Liver (tissue), 3 donors: Measurements from ENCODE around the gene IL17REL.

Source experiments
- EGR1 ChIP-seq, 2 donors: IDR thresholded peaks; 2 replicates each; pipeline ENCODE4 v1.6.1; 2016 to 2018; ENCODE audit warnings: antibody characterized with exemption in 2 of 2, low read depth in 2 of 2
- RAD21 ChIP-seq, 2 donors: IDR thresholded peaks; 2 replicates each; pipeline ENCODE4 v1.6.1; 2016; ENCODE audit warnings: antibody characterized with exemption in 2 of 2, mild to moderate bottlenecking in 2 of 2
- RXRA ChIP-seq, 2 donors: IDR thresholded peaks; 2 replicates each; pipeline ENCODE4 v1.6.1; 2017 to 2018; ENCODE audit warnings: antibody characterized with exemption in 2 of 2, mild to moderate bottlenecking in 1 of 2
- TAF1 ChIP-seq: conservative IDR thresholded peaks from 2 replicates; pipeline ENCODE4 v1.6.1; 2016; ENCODE audit warnings: antibody characterized with exemption, mild to moderate bottlenecking
- TF ChIP-seq, protein P1 (sequence below): fragments of 150-350 bp; IDR thresholded peaks from 2 replicates; pipeline ENCODE4 v1.5.1; 2017; ENCODE audit warnings: improper control_type of control experiment, low read depth, low read length; ENCODE audit not compliant: missing input control
- donor health status: healthy.
- donor health status: healthy.

GRCh38 chr22:49957826-49958365 lies 54.7 kb downstream of the IL17REL start:
- TF ChIP-seq, protein P1, sequence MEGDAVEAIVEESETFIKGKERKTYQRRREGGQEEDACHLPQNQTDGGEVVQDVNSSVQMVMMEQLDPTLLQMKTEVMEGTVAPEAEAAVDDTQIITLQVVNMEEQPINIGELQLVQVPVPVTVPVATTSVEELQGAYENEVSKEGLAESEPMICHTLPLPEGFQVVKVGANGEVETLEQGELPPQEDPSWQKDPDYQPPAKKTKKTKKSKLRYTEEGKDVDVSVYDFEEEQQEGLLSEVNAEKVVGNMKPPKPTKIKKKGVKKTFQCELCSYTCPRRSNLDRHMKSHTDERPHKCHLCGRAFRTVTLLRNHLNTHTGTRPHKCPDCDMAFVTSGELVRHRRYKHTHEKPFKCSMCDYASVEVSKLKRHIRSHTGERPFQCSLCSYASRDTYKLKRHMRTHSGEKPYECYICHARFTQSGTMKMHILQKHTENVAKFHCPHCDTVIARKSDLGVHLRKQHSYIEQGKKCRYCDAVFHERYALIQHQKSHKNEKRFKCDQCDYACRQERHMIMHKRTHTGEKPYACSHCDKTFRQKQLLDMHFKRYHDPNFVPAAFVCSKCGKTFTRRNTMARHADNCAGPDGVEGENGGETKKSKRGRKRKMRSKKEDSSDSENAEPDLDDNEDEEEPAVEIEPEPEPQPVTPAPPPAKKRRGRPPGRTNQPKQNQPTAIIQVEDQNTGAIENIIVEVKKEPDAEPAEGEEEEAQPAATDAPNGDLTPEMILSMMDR = no peak
- TF ChIP-seq EGR1 (IDR thresholded peaks at IDR 0.05; ENCODE audit: low read depth in 2 of 2) (no peak), RXRA (IDR thresholded peaks at IDR 0.05) (no peak), TAF1 (no peak), RAD21 (IDR thresholded peaks at IDR 0.05) (no peak)
